ENCODE results near the gene CD226.
"Not testable (repeated sequence)": the region's sequence is repeated elsewhere in the genome, so short reads cannot be mapped to it uniquely, and the experiment has no call there.

CD226 gene

DNA sequence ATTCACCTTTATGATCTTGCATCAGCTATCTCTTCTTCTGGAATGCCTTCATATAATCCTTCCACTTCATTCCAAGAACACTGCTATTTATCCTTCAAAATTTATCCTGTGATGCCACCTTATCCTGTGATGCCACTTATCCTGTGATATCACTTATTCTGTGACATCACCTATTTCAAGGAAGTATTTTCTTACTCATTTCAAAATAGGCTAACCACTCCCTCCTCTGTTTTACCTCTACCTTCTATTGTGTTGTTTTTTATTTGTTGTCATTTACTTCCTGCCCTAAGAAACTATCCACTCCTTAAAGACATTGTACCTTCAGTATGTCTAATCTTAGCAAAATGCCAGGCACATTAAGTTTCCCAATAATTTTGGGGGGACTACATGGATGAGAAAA is 38.8 kb downstream of the CD226 start:
- DNase-seq (ENCODE audit: low read depth), result no peak

GRCh38 chr18:69906765-69907164 is 40.9 kb downstream of the CD226 start:
- no peak for DNase-seq (ENCODE audit: low read depth)

DNA sequence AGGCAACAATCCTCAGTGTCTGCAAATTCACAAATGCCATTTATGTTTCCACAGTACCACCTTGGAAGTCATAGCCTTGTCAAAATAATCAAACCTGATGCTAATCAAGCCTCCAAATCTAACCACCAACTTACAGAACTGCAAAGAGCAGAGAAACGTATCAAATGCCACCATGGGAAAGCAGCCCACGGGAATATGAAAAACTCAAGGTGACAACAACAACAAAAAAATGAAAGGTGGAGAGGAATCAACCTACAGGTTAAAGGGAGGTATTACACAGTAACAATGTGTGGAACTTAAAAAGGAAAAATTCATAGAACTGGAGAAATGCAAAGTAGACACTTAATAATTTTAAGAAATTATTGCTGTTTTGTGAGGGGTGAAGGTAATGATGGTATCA is 46.7 kb downstream of the CD226 start:
- DNase-seq (ENCODE audit: low read depth), result no peak

DNA sequence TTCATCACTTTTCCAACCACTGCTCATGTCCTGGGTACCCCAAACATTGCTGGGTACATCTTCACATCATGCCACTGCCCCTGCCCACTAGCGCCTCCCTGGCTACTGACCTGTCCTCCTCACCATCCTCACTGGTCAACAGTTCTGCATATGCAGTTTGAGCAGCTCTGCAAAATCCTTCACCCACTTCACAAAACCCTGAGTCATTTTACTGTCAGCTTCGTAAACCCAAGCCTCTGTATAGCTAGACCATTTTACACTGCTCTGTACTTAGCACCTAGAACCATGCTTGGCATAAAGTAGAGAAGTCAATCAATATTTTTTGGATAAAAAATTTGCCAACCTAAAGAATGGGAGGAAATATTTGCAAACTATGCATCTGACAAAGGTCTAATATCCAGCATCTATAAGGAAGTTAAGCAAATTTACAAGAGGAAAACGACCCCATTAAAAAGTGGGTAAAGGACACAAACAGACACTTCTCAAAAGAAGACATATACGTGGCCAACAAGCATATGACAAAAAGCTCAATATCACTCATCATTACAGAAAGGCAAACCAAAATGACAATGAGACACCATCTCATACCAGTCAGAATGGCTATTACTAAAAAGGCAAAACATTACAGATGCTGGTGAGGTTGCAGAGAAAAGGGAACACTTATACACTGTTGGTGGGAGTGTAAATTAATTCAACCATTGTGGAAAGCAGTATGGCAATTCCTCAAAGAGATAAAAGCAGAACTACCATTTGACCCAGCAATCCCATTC is 48.3 kb downstream of the CD226 start:
- DNase-seq (ENCODE audit: low read depth), result not testable (repeated sequence)

- no peak for DNase-seq (ENCODE audit: low read depth)
These were observed 49.3 kb downstream of the CD226 start for GRCh38 chr18:69898241-69898861.

DNA sequence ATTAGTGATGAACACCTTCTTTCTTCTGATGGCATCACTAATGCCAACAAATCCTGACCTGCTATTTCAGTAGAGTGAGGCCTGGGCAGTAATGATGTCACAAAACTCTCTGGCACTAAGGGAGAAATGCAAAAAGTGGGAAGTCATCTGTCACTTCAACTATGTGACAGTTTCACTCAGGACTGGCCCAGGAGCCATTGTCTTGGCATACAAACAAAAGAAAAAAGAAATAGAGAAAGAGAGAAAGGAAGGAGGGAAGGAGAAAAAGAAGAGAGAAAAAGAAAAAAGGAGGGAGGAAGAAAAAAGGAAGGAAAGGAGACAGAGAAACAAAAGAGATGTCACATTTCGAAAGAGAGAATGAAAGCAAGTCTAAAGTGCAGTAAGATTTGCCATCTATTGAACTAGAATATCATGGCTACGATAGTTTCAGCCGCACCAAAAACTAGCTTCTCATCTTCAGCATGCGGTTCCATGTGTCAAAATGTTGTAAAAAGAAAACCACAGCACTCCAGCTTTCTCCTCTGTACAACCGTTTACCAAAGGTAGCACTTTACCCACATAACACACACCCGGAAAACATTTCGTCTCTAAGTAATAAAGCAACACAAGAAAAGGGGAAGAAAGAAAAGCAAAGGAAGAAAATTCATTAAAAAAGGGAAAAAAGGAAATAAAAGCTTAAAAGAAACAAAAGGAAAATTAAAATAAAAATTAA is 50.1 kb downstream of the CD226 start:
- no peak for DNase-seq (ENCODE audit: low read depth)

DNA sequence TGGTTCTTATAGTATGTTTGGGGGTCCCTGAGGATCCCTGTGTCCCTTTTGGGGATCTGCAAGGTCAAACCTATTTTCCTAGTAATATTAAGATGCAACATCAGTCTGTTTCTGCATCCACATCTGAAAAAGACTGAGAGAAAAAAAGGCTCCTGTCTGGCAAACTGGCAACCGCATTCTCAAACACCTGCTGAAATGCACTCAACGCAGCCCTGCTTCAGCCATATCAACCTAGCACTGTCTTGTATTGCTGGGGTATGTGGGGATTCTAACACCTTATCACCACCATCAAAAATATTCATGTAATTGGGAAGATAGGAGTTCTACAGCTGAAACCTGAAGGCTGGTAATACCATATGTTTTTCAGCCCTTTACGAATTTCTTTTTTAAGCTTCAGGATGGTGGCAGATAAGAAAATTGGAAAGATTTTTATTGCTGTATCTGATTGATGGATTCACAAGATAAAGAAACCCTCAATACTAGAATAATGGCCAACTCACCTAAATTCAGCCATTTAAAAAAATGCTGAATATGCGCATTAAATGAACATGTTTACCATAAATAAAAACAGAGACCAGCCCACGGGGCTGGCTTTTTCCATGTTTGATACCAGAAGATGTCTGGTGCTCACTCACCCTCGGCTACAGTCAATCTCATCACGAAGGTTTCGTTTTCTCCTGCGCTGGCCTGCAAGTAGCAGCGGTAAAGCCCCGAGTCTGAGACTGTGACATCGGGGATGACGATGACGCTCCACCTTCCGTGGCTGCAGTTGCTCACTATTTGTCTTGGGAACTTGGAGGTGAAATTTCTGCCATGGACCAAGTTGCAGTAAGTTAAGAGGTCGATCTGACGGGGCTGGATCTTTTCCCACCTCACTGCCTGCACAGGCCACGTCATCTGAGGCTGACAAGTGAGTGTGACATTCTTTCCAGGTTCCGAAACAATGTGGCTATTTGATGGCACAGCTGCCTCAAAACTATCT is 52.3 kb downstream of the CD226 start:
- no peak for DNase-seq (ENCODE audit: low read depth)

GRCh38 chr18:69894467-69894866 is 53.2 kb downstream of the CD226 start:
- no peak for DNase-seq (ENCODE audit: low read depth)

DNA sequence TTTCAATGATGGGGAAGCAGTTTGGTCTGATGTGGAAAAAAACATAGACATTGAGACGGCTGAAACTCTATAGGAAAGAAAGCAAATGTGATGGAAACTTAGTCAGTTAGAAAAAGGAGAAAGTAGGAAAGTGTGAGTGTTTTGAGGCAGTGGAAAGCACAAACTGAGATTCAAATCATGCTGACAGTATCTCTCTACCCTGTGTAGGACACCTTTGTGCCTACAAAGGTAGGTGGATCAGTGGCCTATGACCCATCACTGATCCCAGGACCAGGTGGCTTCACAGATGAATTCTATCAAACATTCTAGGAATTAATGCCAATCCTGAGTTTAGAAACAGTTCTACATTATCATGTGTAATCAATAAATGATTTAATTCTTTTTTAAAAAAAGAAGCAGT is 57.1 kb downstream of the CD226 start:
- DNase-seq (ENCODE audit: low read depth), result no peak

GRCh38 chr18:69889009-69889408 is 58.7 kb downstream of the CD226 start:
- DNase-seq (ENCODE audit: low read depth), result no peak

DNA sequence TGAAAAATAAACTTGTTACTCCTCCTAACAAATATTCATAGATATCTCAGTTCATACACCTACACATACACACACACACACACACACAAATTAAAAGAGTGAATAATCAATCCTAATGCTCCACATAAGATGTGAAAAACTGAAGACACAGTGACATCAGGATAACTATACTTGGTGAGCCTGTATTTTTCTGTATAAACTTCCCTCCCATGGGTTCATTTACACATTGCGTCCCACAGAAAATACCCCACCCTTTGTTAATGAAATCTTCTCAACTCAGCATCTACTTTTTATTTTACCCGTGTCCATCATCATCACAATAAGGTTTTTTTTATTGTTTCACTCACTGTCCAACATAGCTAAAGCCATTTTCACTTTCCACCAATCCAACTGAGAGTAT is 60.4 kb downstream of the CD226 start:
- DNase-seq (ENCODE audit: low read depth), result no peak

DNA sequence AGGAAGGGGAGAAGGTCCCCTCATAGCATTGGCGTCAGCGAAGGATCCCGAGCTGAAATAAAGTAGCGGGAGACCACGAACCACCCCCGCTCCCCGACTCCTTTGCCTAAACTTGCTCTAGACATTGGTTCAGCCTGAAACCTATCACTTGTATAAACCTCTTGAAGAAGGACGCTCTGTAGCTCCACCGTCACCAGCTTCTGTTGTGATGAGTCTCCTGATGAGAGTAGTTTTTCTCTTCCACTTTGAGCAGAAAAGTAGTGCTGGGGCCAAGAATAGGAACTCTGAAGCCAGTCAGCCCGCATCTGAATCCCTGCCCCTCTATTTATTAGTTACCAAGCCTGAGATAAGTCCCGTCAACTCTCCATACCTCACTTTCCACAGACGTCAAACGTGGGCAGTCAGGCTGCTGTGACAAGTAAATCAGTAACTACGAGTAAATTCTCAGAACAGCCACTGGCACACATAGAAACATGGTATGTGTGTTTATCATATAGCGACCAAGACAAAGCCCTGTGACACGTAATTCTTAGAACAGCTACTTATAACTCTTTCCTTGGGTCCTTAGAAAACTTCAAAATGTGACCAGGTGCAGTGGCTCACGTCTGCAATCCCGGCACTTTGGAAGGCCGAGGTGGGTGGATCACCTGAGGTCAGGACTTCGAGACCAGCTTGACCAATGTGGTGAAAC is 61.7 kb downstream of the CD226 start:
- DNase-seq (ENCODE audit: low read depth), result no peak

DNA sequence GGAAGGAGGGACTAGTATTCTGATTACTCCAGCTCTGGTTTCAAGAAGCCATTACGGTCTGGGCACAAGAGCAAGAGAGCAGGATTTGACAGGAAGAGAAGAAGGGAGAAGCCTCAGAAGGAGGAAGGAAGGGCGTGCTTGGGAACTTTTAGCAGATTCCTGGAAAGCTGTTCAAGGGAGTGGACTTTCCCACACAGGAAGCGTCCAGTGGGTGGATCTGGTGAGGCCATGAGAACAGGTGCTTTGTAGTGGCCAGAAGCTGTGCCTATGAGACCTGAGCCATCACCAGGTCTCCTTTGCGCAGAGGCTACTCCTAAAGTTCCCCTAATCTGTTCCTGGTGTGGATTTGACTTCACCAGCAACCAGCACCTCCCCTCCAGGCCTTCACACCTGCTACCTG is 62.3 kb downstream of the CD226 start:
- no peak for DNase-seq (ENCODE audit: low read depth)

DNA sequence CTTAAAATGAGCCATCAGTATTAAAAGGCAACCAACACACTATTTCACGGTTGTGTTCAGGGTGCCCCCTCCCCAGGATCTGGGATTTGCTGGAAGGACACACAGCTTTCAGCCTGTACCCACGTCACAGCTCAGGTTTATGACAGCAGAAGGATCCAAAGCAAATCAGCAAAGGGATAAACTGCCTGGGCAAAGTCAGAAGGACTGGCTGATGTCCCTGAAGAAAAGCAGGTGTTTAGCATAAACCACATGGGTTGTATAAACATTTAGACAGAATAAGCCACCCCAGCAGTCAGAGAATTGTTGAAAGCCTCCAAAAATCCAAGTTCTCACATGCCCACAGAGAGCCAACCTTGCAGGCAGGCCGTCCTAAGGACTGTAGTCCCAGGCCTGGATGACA is 63.9 kb downstream of the CD226 start:
- no peak for DNase-seq (ENCODE audit: low read depth)

DNA sequence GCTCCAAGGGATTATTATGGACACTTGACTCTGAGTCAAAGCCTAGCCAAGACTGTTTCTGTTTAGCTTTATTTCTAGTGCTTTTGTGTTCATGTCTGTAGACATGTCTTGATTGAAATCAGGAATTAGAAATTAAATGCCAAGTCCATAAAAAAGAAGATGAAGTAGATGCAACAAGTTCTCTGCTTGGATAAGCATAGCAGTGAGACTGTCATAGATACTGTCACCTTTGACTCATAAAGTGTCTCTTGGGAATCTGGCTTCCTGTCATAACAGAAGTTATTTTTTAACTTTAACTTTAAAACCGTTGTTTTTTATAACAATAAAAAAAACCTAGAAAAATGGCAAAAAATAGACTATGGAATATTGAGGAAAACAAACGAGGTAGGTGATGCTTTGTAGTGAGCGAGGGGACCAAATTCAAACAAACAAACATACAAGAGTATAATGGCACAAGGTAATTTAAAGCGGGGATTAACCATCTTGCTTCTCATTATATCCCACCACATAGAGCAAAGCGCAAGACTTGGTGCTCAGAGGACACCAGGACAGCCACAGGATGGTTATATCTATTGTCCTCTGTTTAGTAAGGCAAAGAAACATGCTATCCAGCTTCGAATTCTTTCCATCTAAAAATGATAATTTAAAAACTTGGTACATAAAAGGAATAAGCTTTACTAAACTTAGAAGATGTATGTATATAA is 64.6 kb downstream of the CD226 start:
- DNase-seq (ENCODE audit: low read depth), result no peak

DNA sequence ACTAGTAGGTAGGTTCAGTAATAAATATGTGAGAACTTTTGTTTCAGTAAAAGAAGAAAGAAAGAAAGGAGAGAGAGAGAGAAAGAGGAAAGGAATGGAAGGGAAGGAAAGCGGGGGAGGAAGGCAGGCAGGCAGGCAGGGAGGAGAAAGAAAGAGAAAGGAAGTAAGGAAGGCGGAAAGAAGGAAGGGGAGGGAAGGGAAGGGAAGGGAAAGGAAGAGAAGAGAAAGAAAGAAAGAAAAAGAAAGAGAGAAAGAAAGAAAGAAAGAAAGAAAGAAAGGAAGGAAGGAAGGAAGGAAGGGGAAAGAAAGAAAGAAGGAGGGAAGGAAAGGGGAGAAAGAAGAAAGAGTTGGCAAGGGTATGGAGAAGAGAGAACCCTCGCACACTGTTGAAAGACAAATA is 67.6 kb downstream of the CD226 start:
- no peak for DNase-seq (ENCODE audit: low read depth)

GRCh38 chr18:69879051-69879450 is 68.6 kb downstream of the CD226 start:
- not testable (repeated sequence) for DNase-seq (ENCODE audit: low read depth)

GRCh38 chr18:69878213-69878933 is 69.3 kb downstream of the CD226 start:
- no peak for DNase-seq (ENCODE audit: low read depth)

DNA sequence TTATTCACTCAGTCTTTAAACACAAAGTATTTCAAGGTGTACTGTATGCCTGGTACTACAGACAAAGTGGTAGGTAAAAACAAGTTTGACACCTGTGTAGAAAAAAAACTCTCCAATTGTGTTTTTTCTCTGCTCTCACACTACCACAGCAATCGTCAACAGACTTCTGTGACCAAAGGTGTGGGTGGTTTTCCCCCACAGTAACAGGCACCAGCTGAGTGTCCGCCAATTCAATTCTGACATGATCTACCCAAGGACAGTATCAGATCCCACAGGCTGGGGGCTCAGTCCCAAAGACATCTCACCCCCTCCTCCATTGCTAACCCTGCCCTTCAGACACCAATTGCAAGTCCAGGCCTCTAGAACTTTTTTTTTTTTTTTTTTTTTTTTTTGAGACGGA is 71.2 kb downstream of the CD226 start:
- DNase-seq (ENCODE audit: low read depth), result no peak

DNA sequence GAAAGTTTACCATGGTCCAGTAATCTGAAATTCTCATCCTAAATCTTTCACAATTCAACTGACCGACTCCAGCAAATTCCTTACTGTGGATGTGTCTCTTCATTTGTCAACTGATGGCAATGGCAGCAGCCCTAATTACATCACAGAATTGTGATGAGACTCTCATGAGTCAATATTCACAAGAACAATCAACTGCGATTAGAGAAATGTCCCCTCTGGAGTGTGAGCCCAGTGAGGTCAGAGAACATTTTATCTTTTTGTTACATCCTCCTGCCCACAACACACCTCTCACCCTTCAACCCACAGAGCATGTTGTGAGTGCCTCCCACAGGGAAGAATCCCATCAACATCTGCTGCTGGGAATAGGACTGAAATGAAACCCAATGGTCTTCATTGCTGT is 73.6 kb downstream of the CD226 start:
- peak; percentile 29 for DNase-seq (ENCODE audit: low read depth)

Data from GM04504 (cell line).